BE2C (cell line): ENCODE results near the gene LRRC4C.
"Not testable (repeated sequence)": the region's sequence is repeated elsewhere in the genome, so short reads cannot be mapped to it uniquely, and the experiment has no call there.

ENCODE experiments used
- DNase-seq: peaks from one replicate; pipeline ENCODE4 v3.0.0-alpha.2; 2020
- H3K27me3 ChIP-seq: fragments of 250-450 bp; sonication (Bioruptor Pico); 2 replicates; pipeline ENCODE4 v1.5.1; 2020; ENCODE audit warnings: mild to moderate bottlenecking
- H3K36me3 ChIP-seq: fragments of 250-450 bp; sonication (Bioruptor Pico); 2 replicates; pipeline ENCODE4 v1.5.1; 2020; ENCODE audit warnings: mild to moderate bottlenecking
- H3K4me1 ChIP-seq: fragments of 250-450 bp; sonication (Bioruptor Pico); 2 replicates; pipeline ENCODE4 v1.5.1; 2020
- H3K4me3 ChIP-seq: 2 replicates; pipeline ENCODE4 v1.5.1; 2011; ENCODE audit warnings: low read depth, low read length
- H3K9me3 ChIP-seq: fragments of 250-450 bp; sonication (Bioruptor Pico); 2 replicates; pipeline ENCODE4 v1.5.1; 2020
- TF ChIP-seq, protein P1 (sequence below): IDR thresholded peaks from 2 replicates; pipeline ENCODE4 v1.5.1; 2012; ENCODE audit warnings: mild to moderate bottlenecking, low read depth, low read length

Gene LRRC4C

DNA sequence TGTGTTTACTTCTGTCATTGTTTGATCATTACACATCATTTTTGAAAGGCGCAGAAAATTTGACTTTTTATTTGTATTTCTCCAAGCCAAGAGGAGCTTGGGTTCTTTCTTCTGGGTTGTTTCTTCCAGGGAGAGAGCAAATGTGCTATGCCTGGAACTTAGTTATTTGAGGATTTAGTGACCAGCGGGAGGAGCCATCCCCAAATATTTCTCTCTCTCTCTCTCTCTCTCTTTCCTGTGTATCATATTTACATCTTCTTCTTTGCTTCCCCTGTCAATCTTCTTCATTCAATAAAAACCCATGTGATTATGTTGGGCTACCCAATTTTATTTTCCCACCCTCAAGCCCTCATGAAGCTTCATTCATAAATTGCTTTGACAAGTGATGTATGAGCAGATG is 534.5 kb downstream of the LRRC4C start:
- DNase-seq: no peak
- no peaks in the 10 kb centered on the region for H3K36me3 ChIP-seq
- H3K9me3 ChIP-seq: no peaks in the 10 kb centered on the region
- no peaks in the 10 kb centered on the region for H3K27me3 ChIP-seq
- TF ChIP-seq, protein P1, sequence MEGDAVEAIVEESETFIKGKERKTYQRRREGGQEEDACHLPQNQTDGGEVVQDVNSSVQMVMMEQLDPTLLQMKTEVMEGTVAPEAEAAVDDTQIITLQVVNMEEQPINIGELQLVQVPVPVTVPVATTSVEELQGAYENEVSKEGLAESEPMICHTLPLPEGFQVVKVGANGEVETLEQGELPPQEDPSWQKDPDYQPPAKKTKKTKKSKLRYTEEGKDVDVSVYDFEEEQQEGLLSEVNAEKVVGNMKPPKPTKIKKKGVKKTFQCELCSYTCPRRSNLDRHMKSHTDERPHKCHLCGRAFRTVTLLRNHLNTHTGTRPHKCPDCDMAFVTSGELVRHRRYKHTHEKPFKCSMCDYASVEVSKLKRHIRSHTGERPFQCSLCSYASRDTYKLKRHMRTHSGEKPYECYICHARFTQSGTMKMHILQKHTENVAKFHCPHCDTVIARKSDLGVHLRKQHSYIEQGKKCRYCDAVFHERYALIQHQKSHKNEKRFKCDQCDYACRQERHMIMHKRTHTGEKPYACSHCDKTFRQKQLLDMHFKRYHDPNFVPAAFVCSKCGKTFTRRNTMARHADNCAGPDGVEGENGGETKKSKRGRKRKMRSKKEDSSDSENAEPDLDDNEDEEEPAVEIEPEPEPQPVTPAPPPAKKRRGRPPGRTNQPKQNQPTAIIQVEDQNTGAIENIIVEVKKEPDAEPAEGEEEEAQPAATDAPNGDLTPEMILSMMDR: no peak
- H3K4me3 ChIP-seq: no peak overlapping the region
- H3K4me1 ChIP-seq: no peaks in the 10 kb centered on the region

DNA sequence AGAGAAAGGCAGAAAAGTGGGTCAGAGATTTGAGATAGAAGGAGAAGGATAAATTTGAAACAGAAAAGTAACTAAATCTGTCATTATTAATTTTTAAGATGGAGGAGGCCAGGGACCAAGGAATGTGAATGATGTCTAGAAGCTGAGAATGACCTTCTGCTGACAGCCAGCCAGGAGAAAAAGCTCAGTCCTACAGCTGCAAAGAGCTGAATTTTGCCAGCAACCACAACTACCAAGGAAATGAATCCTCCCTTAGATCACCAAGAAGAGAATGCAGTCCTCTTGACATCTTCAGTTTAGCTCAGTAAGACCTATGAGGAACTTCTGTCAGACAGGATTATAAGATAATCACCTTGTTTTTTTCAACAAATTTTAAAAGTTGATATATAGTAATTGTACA is 538.2 kb downstream of the LRRC4C start:
- Histone ChIP-seq H3K9me3 (no peaks in the 10 kb centered on the region), H3K4me1 (no peaks in the 10 kb centered on the region), H3K27me3 (no peaks in the 10 kb centered on the region), H3K36me3 (no peaks in the 10 kb centered on the region), H3K4me3 (no peak overlapping the region)
- TF ChIP-seq, protein P1: no peak
- DNase-seq: no peak

DNA sequence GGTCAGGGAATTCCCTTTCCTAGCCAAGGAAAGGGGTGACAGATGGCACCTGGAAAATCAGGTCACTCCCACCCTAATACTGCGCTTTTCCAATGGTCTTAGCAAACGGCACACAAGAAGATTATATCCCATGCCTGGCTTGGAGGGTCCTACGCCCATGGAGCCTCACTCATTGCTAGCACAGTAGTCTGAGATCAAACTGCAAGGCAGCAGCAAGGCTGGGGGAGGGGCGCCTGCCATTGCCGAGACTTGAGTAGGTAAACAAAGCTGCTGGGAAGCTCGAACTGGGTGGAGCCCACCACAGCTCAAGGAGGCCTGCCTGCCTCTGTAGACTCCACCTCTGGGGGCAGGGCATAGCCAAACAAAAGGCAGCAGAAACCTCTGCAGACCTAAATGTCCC is 548.7 kb downstream of the LRRC4C start:
- not testable (repeated sequence) for H3K27me3 ChIP-seq, H3K9me3 ChIP-seq, DNase-seq

DNA sequence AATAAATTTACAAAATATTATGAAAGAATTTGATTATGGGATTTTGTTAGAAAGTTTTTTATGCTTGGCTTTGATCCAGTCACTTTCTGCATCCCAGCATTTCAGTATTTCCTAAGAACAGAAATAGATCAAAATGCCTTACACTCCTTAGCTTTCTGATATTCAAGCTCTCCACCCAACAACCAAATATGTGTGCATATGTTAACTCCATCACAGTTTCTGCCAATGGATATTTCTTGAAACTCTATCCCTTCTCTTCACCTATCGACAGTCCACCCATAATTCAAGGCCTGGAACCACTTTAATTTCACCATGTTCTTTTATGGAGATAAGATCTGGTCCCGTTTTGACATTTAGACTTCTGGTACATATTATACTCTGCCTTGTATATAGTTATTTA is 565.0 kb downstream of the LRRC4C start:
- TF ChIP-seq, protein P1: no peak
- no peaks in the 10 kb centered on the region for H3K36me3 ChIP-seq
- no peaks in the 10 kb centered on the region for H3K27me3 ChIP-seq
- H3K4me3 ChIP-seq: no peak overlapping the region
- no peak for DNase-seq
- H3K9me3 ChIP-seq: no peaks in the 10 kb centered on the region
- H3K4me1 ChIP-seq: no peaks in the 10 kb centered on the region

More for the DNA sequence above, 548.7 kb downstream of the LRRC4C start:
- not testable (repeated sequence) for H3K4me3 ChIP-seq, H3K4me1 ChIP-seq, H3K36me3 ChIP-seq

DNA sequence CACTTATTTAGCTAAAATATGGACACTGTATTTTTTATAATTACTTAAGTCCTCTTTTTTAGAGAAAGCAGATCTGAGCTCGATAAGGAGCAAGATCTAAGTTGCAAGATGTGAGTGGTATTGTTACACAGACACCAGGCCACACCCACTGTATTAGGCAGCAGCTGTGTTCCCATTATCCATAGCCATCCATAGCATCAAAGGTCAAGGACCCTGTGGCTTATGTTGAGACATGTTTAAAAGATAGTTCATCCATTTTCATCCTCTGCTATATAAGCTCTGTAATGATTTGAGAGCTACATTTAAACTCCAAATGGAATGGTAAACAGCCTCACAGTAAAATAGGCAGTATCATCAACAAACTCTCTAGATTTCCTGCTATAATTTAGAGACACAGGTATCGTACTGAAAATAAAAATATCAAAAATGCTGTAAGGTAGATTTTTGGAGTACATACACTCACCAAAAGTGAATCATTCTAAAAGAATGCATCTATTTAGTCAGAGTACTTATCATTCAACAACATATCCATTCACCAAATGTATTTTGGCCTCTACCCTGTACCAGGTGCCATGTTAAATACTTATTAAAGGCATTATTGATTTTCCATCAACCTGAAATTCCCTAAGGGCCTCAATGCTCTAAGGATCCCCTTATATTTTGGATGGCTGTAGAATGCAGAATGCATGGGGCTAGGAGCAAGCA is 574.0 kb downstream of the LRRC4C start:
- no peak overlapping the region for H3K4me3 ChIP-seq
- no peaks in the 10 kb centered on the region for H3K27me3 ChIP-seq
- no peaks in the 10 kb centered on the region for H3K4me1 ChIP-seq
- TF ChIP-seq, protein P1: no peak
- H3K36me3 ChIP-seq: no peaks in the 10 kb centered on the region
- no peak for DNase-seq
- no peaks in the 10 kb centered on the region for H3K9me3 ChIP-seq

DNA sequence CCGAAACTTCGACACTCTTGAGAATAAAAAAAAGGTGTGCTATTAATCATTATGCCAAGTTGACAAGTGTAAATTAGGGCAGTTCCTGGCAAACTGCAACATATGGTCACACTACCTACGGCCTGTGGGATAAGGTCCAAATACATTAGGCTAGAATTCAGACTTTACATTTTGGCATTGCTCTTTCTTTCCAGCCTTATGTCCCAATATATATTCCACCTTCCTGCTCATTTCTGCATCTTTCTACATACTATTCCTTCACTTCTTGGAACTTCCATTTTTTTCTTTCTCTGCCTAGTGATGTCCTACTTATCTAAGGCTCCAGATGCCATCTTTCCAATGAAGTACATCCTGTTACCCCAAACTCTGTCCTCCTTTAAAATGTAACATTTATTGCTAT is 577.2 kb downstream of the LRRC4C start:
- Histone ChIP-seq H3K36me3 (no peaks in the 10 kb centered on the region), H3K27me3 (no peaks in the 10 kb centered on the region), H3K4me3 (no peak overlapping the region), H3K9me3 (no peaks in the 10 kb centered on the region), H3K4me1 (no peaks in the 10 kb centered on the region)
- no peak for DNase-seq
- TF ChIP-seq, protein P1: no peak

DNA sequence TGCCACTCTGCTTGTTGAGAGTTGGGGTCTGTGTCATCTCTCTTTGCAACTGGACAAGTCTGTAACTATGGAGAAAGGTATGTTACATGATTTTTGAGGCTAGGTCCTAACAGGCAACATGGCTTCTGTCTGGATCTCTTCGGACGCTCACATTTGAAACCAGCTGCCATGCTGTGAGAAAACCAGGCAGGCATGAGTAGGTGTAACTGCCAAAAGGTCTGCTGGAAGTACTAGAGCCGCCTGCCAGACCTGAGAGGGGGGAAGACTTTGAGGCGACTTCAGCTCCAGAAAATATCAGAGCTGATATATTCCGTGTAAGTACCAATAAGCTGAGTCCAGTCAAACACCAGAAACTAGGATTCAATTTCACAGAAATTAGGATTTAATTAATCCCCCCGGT is 579.5 kb downstream of the LRRC4C start:
- Histone ChIP-seq H3K9me3 (no peaks in the 10 kb centered on the region), H3K4me3 (no peak overlapping the region), H3K36me3 (no peaks in the 10 kb centered on the region), H3K27me3 (no peaks in the 10 kb centered on the region), H3K4me1 (no peaks in the 10 kb centered on the region)
- DNase-seq: no peak
- TF ChIP-seq, protein P1: no peak
